Measurements from ENCODE around the gene QSOX1.
A peak's percentile ranks its signal among the peaks of the same experiment; 100 is the strongest.

The QSOX1 gene

DNA sequence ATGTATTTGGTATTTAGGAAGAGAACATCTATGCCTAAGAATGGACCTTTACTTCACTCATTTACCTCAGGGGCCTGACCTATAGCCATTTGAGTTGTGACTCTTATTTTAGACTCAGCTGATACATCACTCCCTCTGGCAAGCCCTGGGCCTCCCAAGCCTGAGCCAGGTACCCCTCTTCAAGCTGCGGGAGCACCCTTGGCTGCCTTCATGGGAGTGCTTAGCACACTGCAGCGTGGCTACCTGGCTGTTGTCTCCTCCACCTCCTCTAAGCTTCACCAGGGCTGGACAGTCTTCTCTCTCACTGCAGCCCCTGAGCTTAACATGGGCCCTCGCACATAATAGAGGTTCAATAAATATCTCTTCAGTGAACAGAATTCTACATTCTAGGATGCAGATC is 51.9 kb downstream of the QSOX1 start:
- no peak for DNase-seq (ENCODE audit: low read depth in 2 of 2)
- TF ChIP-seq CTCF (IDR thresholded peaks at IDR 0.05; ENCODE audit: low read depth, low read length), result no peak
- no peak overlapping the region for H3K4me3 ChIP-seq (replicated peaks in 1 of 2; ENCODE audit: low read depth in 2 of 2, low read length in 2 of 2)

DNA sequence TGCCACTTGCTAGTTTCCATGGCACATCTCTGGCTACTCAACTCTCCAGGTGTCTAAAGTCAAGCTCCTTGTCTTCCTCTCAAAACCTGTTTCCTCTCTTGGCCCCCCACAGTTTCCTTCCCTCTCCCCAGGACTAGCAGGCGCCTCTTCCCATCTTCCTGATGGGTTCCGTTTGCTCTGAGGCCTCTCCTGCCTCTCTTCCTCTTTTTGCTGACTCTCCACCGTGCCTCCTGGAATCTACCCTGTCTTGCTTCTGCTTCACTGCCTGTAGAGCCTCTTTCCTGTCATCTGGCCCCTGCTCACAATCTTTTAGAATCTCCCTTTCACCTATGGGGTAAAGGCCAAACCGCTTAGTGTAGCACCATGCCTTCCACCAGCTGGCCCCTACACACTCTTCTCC is 53.6 kb downstream of the QSOX1 start:
- no peak for DNase-seq (ENCODE audit: low read depth in 2 of 2)
- TF ChIP-seq CTCF (IDR thresholded peaks at IDR 0.05; ENCODE audit: low read depth, low read length), result no peak

GRCh38 chr1:180210008-180210620 is 55.4 kb downstream of the QSOX1 start:
- DNase-seq (ENCODE audit: low read depth in 2 of 2), result no peak
- H3K4me3 ChIP-seq (replicated peaks in 1 of 2; ENCODE audit: low read depth in 2 of 2, low read length in 2 of 2), result no peak overlapping the region
- TF ChIP-seq CTCF (IDR thresholded peaks at IDR 0.05; ENCODE audit: low read depth, low read length), result no peak

More for the DNA sequence above, 53.6 kb downstream of the QSOX1 start:
- H3K4me3 ChIP-seq (replicated peaks in 1 of 2; ENCODE audit: low read depth in 2 of 2, low read length in 2 of 2), result no peak overlapping the region

DNA sequence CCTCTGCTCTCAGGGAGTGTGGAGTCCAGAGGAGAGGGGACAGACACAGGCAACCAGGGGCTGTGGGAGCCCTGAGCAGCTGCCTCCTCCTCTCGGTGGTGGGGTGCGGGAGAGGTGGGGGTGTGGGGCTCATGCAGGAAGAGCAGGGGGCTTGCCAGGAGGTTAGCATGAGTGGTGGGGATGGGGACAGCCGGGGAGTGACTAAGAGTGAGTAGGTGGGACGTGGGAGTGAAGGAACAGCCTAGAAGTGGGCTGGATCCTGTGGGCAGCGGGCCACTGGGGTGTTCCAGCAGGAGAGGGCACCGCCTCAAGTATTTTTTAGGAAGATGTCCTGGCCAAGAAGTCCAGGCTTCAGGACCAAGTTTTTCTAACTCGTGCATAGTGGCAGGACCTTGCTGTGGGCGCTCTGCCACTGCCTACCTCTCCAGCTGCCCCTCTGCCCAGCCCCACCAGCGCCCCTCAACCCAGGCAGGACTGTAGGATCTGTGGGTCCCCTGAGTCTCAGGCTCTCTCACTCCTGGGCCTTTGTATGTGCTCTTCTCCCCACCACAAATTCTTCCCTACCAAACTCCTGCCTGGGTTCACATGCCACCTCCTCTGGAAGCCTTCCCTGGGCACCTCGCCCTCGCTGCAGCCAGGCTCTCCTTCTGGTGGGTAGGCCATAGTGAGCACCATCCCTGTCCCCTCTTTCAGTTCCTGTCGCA is 56.6 kb downstream of the QSOX1 start:
- no peak overlapping the region for H3K4me3 ChIP-seq (replicated peaks in 1 of 2; ENCODE audit: low read depth in 2 of 2, low read length in 2 of 2)
- no peak for DNase-seq (ENCODE audit: low read depth in 2 of 2)
- no peak for TF ChIP-seq CTCF (IDR thresholded peaks at IDR 0.05; ENCODE audit: low read depth, low read length)

DNA sequence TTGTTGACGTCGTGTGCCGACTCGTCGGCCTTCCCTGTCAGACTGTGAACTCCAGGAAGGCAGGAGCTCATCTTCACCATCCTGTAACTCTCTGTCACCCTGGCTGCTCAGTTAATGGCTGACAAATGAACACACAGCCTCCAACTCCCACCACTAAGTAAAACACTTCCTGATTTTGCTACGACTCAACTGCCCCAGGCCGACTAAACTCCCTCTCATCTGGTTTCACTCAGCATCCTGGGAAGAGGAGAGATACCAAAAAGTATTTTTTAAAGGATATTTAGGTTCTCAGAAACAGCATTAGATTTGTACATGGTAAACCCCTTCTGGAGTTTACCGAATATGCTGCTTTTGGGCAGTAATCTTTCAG is 57.2 kb downstream of the QSOX1 start:
- no peak overlapping the region for H3K4me3 ChIP-seq (replicated peaks in 1 of 2; ENCODE audit: low read depth in 2 of 2, low read length in 2 of 2)
- no peak for DNase-seq (ENCODE audit: low read depth in 2 of 2)
- TF ChIP-seq CTCF (IDR thresholded peaks at IDR 0.05; ENCODE audit: low read depth, low read length), result no peak

DNA sequence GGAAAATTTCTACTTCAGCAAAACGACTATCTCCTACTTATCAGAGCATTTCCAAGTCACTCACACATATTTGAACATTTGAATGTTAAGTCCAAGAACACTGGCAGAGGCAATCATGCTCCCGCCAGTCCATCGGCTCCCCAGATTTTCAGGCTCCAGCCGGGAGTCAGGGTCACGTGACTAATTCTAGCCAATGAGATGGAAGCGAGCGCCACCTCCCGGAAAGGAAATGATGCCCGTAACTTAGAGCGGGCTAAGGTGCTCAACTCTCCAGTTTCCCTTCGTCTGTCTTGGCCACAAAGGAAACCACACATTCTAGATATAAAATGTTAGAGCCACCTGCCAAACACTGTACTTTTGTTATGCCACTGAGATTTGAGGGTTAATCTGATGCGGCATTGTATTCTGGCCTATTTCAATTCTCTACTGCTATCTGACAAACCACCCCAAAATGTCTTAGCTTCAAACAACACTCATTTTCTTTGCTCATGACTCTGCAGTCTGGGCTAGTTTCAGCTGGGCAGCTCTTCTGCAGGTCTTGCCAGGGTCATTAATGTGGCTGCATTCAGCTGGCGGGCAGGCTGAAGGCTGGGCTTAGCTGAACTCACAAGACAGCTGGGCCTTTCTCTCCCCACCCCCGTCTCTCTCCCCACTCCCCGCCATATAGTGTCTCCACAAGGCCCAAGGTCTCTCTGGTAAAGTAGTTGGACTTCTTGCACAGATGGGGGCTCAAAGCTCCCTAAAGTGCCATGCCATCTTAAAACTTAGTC is 58.9 kb downstream of the QSOX1 start:
- DNase-seq (ENCODE audit: low read depth in 2 of 2), result peak; percentile 7 to 23
- no peak overlapping the region for H3K4me3 ChIP-seq (replicated peaks in 1 of 2; ENCODE audit: low read depth in 2 of 2, low read length in 2 of 2)
- no peak for TF ChIP-seq CTCF (IDR thresholded peaks at IDR 0.05; ENCODE audit: low read depth, low read length)
